Endothelial cell of umbilical vein (primary cell): ENCODE measurements around the gene ABCA1. TPM values are rescaled to one million over a fixed set of nuclear protein-coding genes. Genes with fewer than 3 reads are reported as not detected.

Experiments used
- BruUV-seq: library from RNA; stranded (reverse); fragments of 400-500 nt; replicated peaks from 2 replicates; lab custom pipeline; 2021; lab: Mats Ljungman, UMichigan
- CTCF ChIA-PET: fragments of 300-600, 350-600 bp; sonication (Branson Sonifier 250); formaldehyde crosslinking; loops from one replicate; lab custom pipeline; 2021; ENCODE audit warnings: antibody characterized with exemption, inconsistent platforms; lab: Charles Lee
- POLR2A ChIA-PET: fragments of 300-600, 350-600 bp; sonication (Branson Sonifier 250); formaldehyde crosslinking; loops from one replicate; lab custom pipeline; 2021; ENCODE audit warnings: antibody characterized with exemption, inconsistent platforms; lab: Charles Lee
- DNase-seq: peaks from one replicate; pipeline ENCODE4 v3.0.0-alpha.2; 2011; ENCODE audit warnings: low read depth, low spot score
- FAIRE-seq: peaks from 2 replicates; lab custom pipeline; 2011; peaks lifted over from hg19 to GRCh38; lab: Jason Lieb, UNC
- H2AFZ ChIP-seq: 2 replicates; pipeline ENCODE4 v1.6.0; 2012; ENCODE audit warnings: low read depth, low read length, control low read depth, inconsistent platforms
- H3K27ac ChIP-seq: 2 replicates; pipeline ENCODE4 v1.5.1; 2011; ENCODE audit warnings: low read depth, mild to moderate bottlenecking, control low read depth, low read length, moderate library complexity; ENCODE audit not compliant: insufficient read depth
- H3K27me3 ChIP-seq, 2 experiments: 2 replicates each; pipeline versions ENCODE4 v1.6.0 to v1.6.1; 2011; ENCODE audit warnings: low read length in 2 of 2, mixed read lengths in 1 of 2; ENCODE audit not compliant: control insufficient read depth in 2 of 2, insufficient read depth in 2 of 2
- H3K36me3 ChIP-seq, 2 experiments: 2 replicates in 1 of 2; 3 replicates in 1 of 2; pipeline ENCODE4 v1.5.1; 2011; ENCODE audit warnings: low read length in 2 of 2, mild to moderate bottlenecking in 1 of 2, moderate library complexity in 1 of 2; ENCODE audit not compliant: control insufficient read depth in 2 of 2, insufficient read depth in 2 of 2; ENCODE audit errors: extremely low read depth in 1 of 2
- H3K4me1 ChIP-seq: 3 replicates; pipeline ENCODE4 v1.5.1; 2011; ENCODE audit warnings: mild to moderate bottlenecking, low read length; ENCODE audit not compliant: control insufficient read depth, insufficient read depth; ENCODE audit errors: extremely low read depth
- H3K4me2 ChIP-seq: 2 replicates; pipeline ENCODE4 v1.6.1; 2011; ENCODE audit warnings: low read length, control low read depth, mixed read lengths; ENCODE audit not compliant: insufficient read depth
- H3K4me3 ChIP-seq, 3 experiments: fragments of 200-600 bp in 1 of 3; sonication (generic), shearing (Covaris generic) in 1 of 3; replicated peaks in 1 of 3; 2 replicates each; pipeline ENCODE4 v1.5.1; 2011 to 2016; ENCODE audit warnings: control low read depth in 3 of 3, low read length in 3 of 3, mild to moderate bottlenecking in 2 of 3, inconsistent platforms in 1 of 3, low read depth in 1 of 3, moderate library complexity in 1 of 3; ENCODE audit not compliant: insufficient read depth in 1 of 3
- H3K79me2 ChIP-seq: 2 replicates; pipeline ENCODE4 v1.6.0; 2012; ENCODE audit warnings: low read length, inconsistent platforms; ENCODE audit not compliant: control insufficient read depth, insufficient read depth
- H3K9ac ChIP-seq: replicated peaks from 2 replicates; pipeline ENCODE3; 2011; ENCODE audit warnings: low read length, control low read depth; ENCODE audit not compliant: insufficient read depth; ENCODE audit errors: extremely low read depth
- H3K9me1 ChIP-seq: replicated peaks from 3 replicates; pipeline ENCODE4 v1.6.0; 2011; ENCODE audit warnings: mild to moderate bottlenecking, low read length; ENCODE audit not compliant: control insufficient read depth, insufficient read depth; ENCODE audit errors: extremely low read depth
- H3K9me3 ChIP-seq: replicated peaks from 2 replicates; pipeline ENCODE4 v1.5.1; 2012; ENCODE audit warnings: low read length, inconsistent platforms; ENCODE audit not compliant: control insufficient read depth, insufficient read depth
- H4K20me1 ChIP-seq: replicated peaks from 2 replicates; pipeline ENCODE3; 2011; ENCODE audit warnings: mild to moderate bottlenecking, low read length; ENCODE audit not compliant: control insufficient read depth, insufficient read depth; ENCODE audit errors: extremely low read depth
- CTCF ChIP-seq, 2 donors: IDR thresholded peaks; 1 replicate in 1 of 2; 2 replicates in 1 of 2; pipeline ENCODE4 v1.5.1; 2011; ENCODE audit warnings: low read length in 2 of 2, mild to moderate bottlenecking in 2 of 2, moderate library complexity in 2 of 2, control low read depth in 1 of 2, inconsistent platforms in 1 of 2, low read depth in 1 of 2; ENCODE audit not compliant: insufficient read depth in 1 of 2; ENCODE audit errors: extremely low read depth in 1 of 2
- EZH2 ChIP-seq: IDR thresholded peaks from 2 replicates; pipeline ENCODE4 v1.6.1; 2012; ENCODE audit warnings: borderline replicate concordance, low read depth, mild to moderate bottlenecking, moderate library complexity, low read length, inconsistent platforms; ENCODE audit not compliant: severe bottlenecking
- JUN ChIP-seq: IDR thresholded peaks from 2 replicates; pipeline ENCODE4 v1.6.1; 2011; ENCODE audit warnings: borderline replicate concordance, low read depth; ENCODE audit not compliant: insufficient read length, insufficient read depth
- dilution Hi-C: fragments of 300-500 bp; cut with MboI; formaldehyde crosslinking; loops from one replicate; pipeline ENCODE4 v1.15.0; 2019; ENCODE audit warnings: low sequenced_read_pairs; ENCODE audit not compliant: extremely low pct_ligation_motif_present
- intact Hi-C: fragments of 100-400 bp; cut with micrococcal nuclease; formaldehyde crosslinking; loops from one replicate; pipeline ENCODE4 v1.10.0; 2022
- polyA plus RNA-seq, 4 experiments: library from polyadenylated mRNA; depleted of rRNA in 3 of 4; stranded (reverse) in 3 of 4; unstranded in 1 of 4; fragments of >200 nt; gene quantifications; 2 replicates each; pipeline versions ENCODE4 v1.2.1 to v1.2.3, GENCODE V29; 2011 to 2012; ENCODE audit warnings: missing spikeins in 1 of 4
- total RNA-seq: library from RNA; stranded (reverse); gene quantifications from 2 replicates; pipeline ENCODE4 v1.2.3, GENCODE V29; 2021

Gene ABCA1
- total and polyA plus RNA-seq, 2 donors (not counting 3 experiments of a cell fraction or from before 2014, with no cell fraction given): 2.4 to 9.8 TPM

GRCh38 chr9:104963076-104963475 lies 35.1 kb upstream of the ABCA1 start:
- Histone ChIP-seq H3K4me3 (no peak overlapping the region), H3K9me3 (no peaks in the 10 kb centered on the region), H3K4me1 (peaks cover 6% of the 10 kb centered on the region), H3K9me1 (no peaks in the 10 kb centered on the region), H3K27ac (no peak overlapping the region), H3K4me2 (no peak overlapping the region), H3K36me3 (no peaks in the 10 kb centered on the region), H3K79me2 (no peaks in the 10 kb centered on the region), H3K27me3 (peaks cover 0 to 2% of the 10 kb centered on the region in 2 experiments), H2AFZ (no peak overlapping the region), H3K9ac (no peak overlapping the region), H4K20me1 (no peaks in the 10 kb centered on the region)
- no peak for DNase-seq
- no peak for FAIRE-seq
- CTCF ChIA-PET: interaction anchor here (0.6 kb wide), 1 partner anchor 97 kb away, joined by 3 read pairs; no protein-coding TSS in a partner anchor
- TF ChIP-seq CTCF (IDR thresholded peaks at IDR 0.05; ENCODE audit: extremely low read depth in 1 of 2, insufficient read depth in 1 of 2, low read depth in 1 of 2, low read length in 2 of 2): no peak
- dilution Hi-C loops (no loop called here), intact Hi-C loops (no loop called here)
- BruUV-seq: no TSS peak
- POLR2A ChIA-PET: no interaction called here

GRCh38 chr9:104961701-104962359 lies 33.9 kb upstream of the ABCA1 start:
- no peak overlapping the region for H2AFZ ChIP-seq
- FAIRE-seq: no peak
- no peaks in the 10 kb centered on the region for H3K9me1 ChIP-seq
- CTCF ChIA-PET: no interaction called here
- no peak for TF ChIP-seq EZH2
- TF ChIP-seq JUN: no peak
- dilution Hi-C loops: no loop called here
- DNase-seq: no peak
- BruUV-seq: no TSS peak
- H3K9me3 ChIP-seq: no peaks in the 10 kb centered on the region
- H3K4me3 ChIP-seq: no peak overlapping the region
- peaks cover 4% of the 10 kb centered on the region for H3K4me1 ChIP-seq
- no peaks in the 10 kb centered on the region for H3K36me3 ChIP-seq
- H3K27me3 ChIP-seq: peaks cover 0 to 2% of the 10 kb centered on the region in 2 experiments
- no peaks in the 10 kb centered on the region for H3K79me2 ChIP-seq
- no peak overlapping the region for H3K27ac ChIP-seq
- intact Hi-C loops: no loop called here
- no peaks in the 10 kb centered on the region for H4K20me1 ChIP-seq
- H3K4me2 ChIP-seq: no peak overlapping the region
- POLR2A ChIA-PET: no interaction called here
- no peak overlapping the region for H3K9ac ChIP-seq
